SJSA1 (cell line): ENCODE measurements around the gene PFKFB2. TPM values are rescaled to one million over a fixed set of nuclear protein-coding genes. Genes with fewer than 3 reads are reported as not detected.
A peak's percentile ranks its signal among the peaks of the same experiment; 100 is the strongest.

Source experiments
- DNase-seq, 2 experiments: peaks; one replicate each; pipeline ENCODE4 v3.0.0-alpha.2; 2015 to 2020; ENCODE audit warnings: low spot score in 2 of 2, low read depth in 1 of 2
- H3K27ac ChIP-seq: fragments of 250-450 bp; sonication (Bioruptor Pico); 2 replicates; pipeline ENCODE4 v1.5.1; 2020; ENCODE audit warnings: mild to moderate bottlenecking, moderate library complexity
- H3K27me3 ChIP-seq: fragments of 250-450 bp; sonication (Bioruptor Pico); replicated peaks from 2 replicates; pipeline ENCODE4 v1.5.1; 2020; ENCODE audit warnings: mild to moderate bottlenecking, moderate library complexity
- H3K36me3 ChIP-seq: fragments of 250-450 bp; sonication (Bioruptor Pico); 2 replicates; pipeline ENCODE4 v1.5.1; 2020; ENCODE audit warnings: mild to moderate bottlenecking
- H3K4me1 ChIP-seq: fragments of 250-450 bp; sonication (Bioruptor Pico); replicated peaks from 2 replicates; pipeline ENCODE4 v1.6.1; 2021; ENCODE audit warnings: mild to moderate bottlenecking
- H3K4me3 ChIP-seq: fragments of 250-450 bp; sonication (Bioruptor Pico); 2 replicates; pipeline ENCODE4 v1.5.1; 2020; ENCODE audit warnings: mild to moderate bottlenecking
- H3K9me3 ChIP-seq: fragments of 250-450 bp; sonication (Bioruptor Pico); replicated peaks from 2 replicates; pipeline ENCODE4 v1.5.1; 2020; ENCODE audit warnings: mild to moderate bottlenecking
- total RNA-seq: library from RNA; depleted of rRNA; stranded (reverse); fragments of >200 nt; shearing (Covaris generic); gene quantifications from 2 replicates; pipeline ENCODE4 v1.2.3, GENCODE V29; 2014

The PFKFB2 gene
- total RNA-seq, 1 experiment from 2014 or later: 3.8 TPM

GRCh38 chr1:207027206-207027777 is 25.8 kb upstream of the PFKFB2 start:
- peak; percentile 60 to 64 for DNase-seq
- H3K27me3 ChIP-seq: no peaks in the 10 kb centered on the region
- peaks cover 42% of the 10 kb centered on the region for H3K4me1 ChIP-seq
- H3K27ac ChIP-seq: peak overlapping the region; percentile 24; the same call in 1 of the 2 replicates
- H3K36me3 ChIP-seq: no peaks in the 10 kb centered on the region
- H3K9me3 ChIP-seq: no peaks in the 10 kb centered on the region
- no peak overlapping the region for H3K4me3 ChIP-seq

- no peaks in the 10 kb centered on the region; the same call in 1 of the 2 replicates for H3K27me3 ChIP-seq
- no peak for DNase-seq
Observed at GRCh38 chr1:207027921-207028320, 25.2 kb upstream of the PFKFB2 start.

DNA sequence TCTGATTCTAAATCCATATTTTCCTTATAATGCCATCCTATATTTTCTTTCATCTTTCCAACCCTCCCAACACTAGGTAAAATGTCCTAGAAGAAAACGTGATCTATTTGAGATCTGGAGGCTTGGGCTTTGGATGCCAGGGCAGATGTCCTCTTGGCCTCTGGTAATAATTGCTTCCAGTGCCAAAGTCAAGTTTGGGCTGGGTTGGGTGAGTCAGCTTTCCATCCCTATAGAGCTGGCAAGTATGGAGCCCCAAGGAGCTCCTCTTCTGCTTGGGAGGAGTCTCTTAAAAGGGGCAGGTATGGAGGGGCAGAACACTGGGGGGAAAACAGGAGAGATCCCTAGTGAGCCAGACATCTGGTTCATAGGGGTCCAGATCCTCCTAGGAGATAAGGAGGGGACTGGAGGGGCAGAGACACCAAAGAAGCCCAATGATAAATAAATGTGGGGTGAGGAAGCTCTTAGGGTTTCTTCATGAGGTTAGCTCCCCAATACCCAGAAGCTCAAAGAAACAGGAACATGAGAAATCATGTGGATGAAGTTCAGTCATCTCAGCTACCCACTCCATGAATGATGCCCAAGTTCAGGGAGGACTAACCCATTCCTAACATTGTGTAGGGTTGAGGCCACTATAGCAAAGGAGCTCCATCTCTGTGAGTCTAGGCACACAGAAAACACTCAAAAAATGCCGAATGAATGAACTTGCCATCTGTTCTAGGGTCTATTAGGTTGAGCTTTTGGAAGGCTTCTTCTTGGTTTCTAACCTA is 24.0 kb upstream of the PFKFB2 start:
- H3K4me3 ChIP-seq: no peak overlapping the region
- H3K4me1 ChIP-seq: peaks cover 42% of the 10 kb centered on the region
- DNase-seq: no peak
- H3K27ac ChIP-seq: no peak overlapping the region
- H3K9me3 ChIP-seq: no peaks in the 10 kb centered on the region
- H3K27me3 ChIP-seq: no peaks in the 10 kb centered on the region; the same call in 1 of the 2 replicates
- no peaks in the 10 kb centered on the region for H3K36me3 ChIP-seq

More at GRCh38 chr1:207027921-207028320, 25.2 kb upstream of the PFKFB2 start:
- Histone ChIP-seq H3K4me1 (peaks cover 42% of the 10 kb centered on the region), H3K4me3 (no peak overlapping the region), H3K9me3 (no peaks in the 10 kb centered on the region), H3K27ac (no peak overlapping the region), H3K36me3 (no peaks in the 10 kb centered on the region)

DNA sequence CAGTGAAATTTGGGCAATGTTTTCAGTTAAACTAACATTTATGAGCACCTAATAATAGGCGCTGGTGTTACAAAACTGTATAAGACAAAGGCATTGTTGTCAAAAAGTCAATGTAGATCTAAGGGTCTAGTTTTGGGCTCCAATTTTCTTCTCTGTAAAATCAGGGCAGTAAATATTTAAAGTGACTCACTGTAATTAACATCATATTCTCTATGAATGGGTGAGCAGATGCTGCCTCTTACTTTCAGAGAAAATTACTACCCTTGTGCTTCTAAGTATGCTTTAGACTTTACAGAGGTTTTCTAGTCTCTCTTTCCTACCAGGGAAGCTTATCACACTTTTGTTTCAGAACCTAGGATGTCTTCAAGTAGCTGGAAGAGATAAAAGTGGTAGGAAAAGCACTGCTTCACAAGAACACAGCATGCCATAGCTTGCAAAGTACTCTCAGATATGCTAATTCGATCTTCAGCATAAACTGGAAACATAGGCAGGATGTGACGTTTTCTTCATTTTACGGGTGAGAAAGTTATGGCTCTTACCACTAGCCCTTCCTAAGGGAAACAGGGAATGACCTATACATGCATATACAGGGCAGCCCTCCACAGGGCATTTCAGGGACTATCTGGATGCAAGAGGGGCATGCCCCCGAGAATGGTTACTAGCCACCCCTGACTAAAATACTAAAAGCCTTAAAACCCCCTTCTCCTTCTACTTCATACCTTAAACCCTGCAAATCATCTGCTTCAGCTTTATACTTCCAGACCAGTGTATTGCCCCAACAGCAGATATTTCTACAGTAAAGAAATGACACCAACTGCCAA is 23.2 kb upstream of the PFKFB2 start:
- DNase-seq: no peak

DNA sequence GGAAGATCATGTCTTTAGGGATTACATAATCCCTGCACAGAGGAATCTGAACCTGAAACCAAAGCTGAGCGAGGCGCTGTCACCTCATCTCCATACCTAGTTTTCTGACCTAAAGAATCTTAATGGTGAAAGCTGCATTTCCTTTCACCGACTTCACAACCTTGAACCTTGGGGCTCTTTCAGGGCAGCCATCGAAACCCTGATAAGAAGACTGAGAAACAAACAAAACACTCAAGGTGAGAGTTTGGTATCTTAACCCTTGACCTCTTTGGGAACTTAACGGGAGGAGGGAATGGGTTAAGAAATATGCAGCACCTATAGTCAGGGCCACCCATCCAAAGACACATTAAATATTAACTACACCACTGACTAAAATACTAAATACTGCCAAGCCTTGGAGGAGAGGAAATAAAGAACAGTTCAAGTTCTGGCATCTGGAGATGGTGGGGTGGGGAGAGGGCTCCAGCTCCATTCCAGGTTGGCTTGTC is 22.5 kb upstream of the PFKFB2 start:
- no peak for DNase-seq
- H3K4me3 ChIP-seq: no peak overlapping the region
- H3K9me3 ChIP-seq: no peaks in the 10 kb centered on the region
- peaks cover 39% of the 10 kb centered on the region for H3K4me1 ChIP-seq
- H3K27me3 ChIP-seq: no peaks in the 10 kb centered on the region; the same call in 1 of the 2 replicates
- no peak overlapping the region for H3K27ac ChIP-seq
- H3K36me3 ChIP-seq: no peaks in the 10 kb centered on the region

More for the DNA sequence above, 23.2 kb upstream of the PFKFB2 start:
- no peak overlapping the region for H3K27ac ChIP-seq
- H3K4me1 ChIP-seq: peaks cover 40% of the 10 kb centered on the region
- H3K4me3 ChIP-seq: no peak overlapping the region
- H3K9me3 ChIP-seq: no peaks in the 10 kb centered on the region
- no peaks in the 10 kb centered on the region for H3K36me3 ChIP-seq
- H3K27me3 ChIP-seq: no peaks in the 10 kb centered on the region; the same call in 1 of the 2 replicates

GRCh38 chr1:207031016-207031415 is 22.1 kb upstream of the PFKFB2 start:
- H3K27me3 ChIP-seq: no peaks in the 10 kb centered on the region; the same call in 1 of the 2 replicates
- no peak for DNase-seq
- H3K4me3 ChIP-seq: no peak overlapping the region
- no peaks in the 10 kb centered on the region for H3K36me3 ChIP-seq
- H3K9me3 ChIP-seq: no peaks in the 10 kb centered on the region
- H3K4me1 ChIP-seq: peaks cover 35% of the 10 kb centered on the region
- no peak overlapping the region for H3K27ac ChIP-seq

DNA sequence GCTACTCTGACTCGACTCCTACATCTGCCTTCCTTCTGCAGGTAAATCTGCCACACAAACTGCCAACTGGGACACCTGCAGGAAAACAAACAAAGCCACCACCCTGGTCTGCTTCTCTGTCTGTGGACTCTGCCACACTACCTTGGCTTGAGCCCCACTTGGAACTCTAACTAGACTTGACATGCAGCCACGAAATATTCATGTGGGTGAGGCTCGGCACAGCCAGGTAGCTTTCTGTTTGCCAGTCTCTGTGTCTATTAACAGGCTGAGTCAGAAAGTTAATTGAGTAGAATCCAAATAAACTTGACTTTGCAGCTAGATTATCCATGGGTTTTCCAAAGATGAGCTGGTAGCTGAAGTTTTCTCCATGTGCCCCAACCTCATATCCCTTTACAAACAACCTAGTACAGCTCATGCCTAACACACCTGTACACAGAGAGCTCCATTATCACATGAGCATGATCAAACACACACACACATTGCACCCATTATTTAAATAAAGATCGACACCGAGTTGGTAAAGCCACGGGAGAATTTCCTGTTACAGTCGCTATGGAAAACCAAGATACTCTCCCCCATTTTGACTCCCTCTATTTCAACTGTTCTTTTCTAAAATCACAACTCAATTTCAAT is 21.3 kb upstream of the PFKFB2 start:
- no peaks in the 10 kb centered on the region; the same call in 1 of the 2 replicates for H3K27me3 ChIP-seq
- H3K27ac ChIP-seq: no peak overlapping the region
- peaks cover 32% of the 10 kb centered on the region for H3K4me1 ChIP-seq
- no peak overlapping the region for H3K4me3 ChIP-seq
- no peaks in the 10 kb centered on the region for H3K36me3 ChIP-seq
- H3K9me3 ChIP-seq: no peaks in the 10 kb centered on the region
- DNase-seq: no peak

DNA sequence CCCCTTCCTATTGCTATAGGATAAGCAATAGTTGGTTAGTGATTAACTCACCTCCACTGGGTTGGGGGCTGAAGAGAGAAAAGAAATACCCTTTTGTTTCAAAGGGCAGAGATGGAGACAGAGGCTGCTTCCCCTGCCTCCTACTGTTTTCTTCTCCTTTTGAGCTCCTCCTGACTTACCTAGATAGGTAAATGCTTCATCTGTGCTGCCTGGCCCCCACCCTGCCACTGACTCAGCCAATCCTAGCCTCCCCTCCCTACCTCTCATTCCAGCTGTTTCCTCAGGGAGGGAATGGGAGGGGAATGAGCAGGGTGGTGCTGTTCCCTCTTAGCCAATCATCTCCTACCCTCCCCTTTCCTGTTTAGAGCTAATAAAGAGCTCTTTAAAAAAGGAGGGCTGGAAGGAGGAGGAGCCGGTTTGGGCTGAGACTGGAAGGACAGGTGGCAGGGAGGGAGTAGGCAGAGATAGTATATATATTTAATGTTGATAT is 20.5 kb upstream of the PFKFB2 start, which contains the start of gene C1orf116:
C1orf116 (minus strand) TSS at position 229 of the 490 bp plus-strand sequence. CDS start 5,158 bp downstream, outside the sequence.
- Histone ChIP-seq H3K36me3 (no peaks in the 10 kb centered on the region), H3K4me3 (no peak within 1 kb of the TSS), H3K27me3 (no peaks in the 10 kb centered on the region; the same call in 1 of the 2 replicates), H3K9me3 (no peaks in the 10 kb centered on the region), H3K4me1 (peaks cover 24% of the 10 kb centered on the region), H3K27ac (no peak within 1 kb of the TSS)
- no peak for DNase-seq

DNA sequence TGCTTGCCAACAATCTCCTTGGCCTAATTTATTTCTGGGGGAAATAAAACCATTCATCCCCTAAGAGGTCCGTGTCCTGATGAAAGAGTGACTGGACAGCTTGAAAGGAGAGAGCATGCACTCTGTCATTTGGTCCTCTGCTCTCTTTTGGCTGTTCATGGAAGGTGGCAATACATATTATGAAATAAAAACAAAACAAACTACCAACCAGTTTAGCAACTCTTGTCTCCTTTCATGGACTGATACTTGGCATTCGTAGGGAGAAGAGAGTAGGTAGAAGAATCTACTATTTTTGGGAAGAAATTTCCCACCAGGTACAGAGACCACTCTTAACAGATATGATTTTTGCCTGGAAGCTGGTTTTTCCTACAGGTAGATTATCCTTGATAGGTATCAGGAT is 19.8 kb upstream of the PFKFB2 start:
- no peak for DNase-seq
- H3K36me3 ChIP-seq: no peaks in the 10 kb centered on the region
- no peak overlapping the region for H3K27ac ChIP-seq

GRCh38 chr1:207034208-207034607 is 18.9 kb upstream of the PFKFB2 start:
- Histone ChIP-seq H3K36me3 (no peaks in the 10 kb centered on the region), H3K4me3 (no peak overlapping the region), H3K27me3 (no peaks in the 10 kb centered on the region; the same call in 1 of the 2 replicates), H3K9me3 (no peaks in the 10 kb centered on the region), H3K4me1 (peaks cover 21% of the 10 kb centered on the region), H3K27ac (no peak overlapping the region)
- no peak for DNase-seq

More for the DNA sequence above, 19.8 kb upstream of the PFKFB2 start:
- Histone ChIP-seq H3K4me3 (no peak overlapping the region), H3K4me1 (peaks cover 21% of the 10 kb centered on the region), H3K27me3 (no peaks in the 10 kb centered on the region; the same call in 1 of the 2 replicates), H3K9me3 (no peaks in the 10 kb centered on the region)

GRCh38 chr1:207034998-207035397 is 18.1 kb upstream of the PFKFB2 start:
- H3K36me3 ChIP-seq: no peaks in the 10 kb centered on the region
- H3K27me3 ChIP-seq: no peaks in the 10 kb centered on the region; the same call in 1 of the 2 replicates
- peaks cover 19% of the 10 kb centered on the region for H3K4me1 ChIP-seq
- no peaks in the 10 kb centered on the region for H3K9me3 ChIP-seq
- H3K4me3 ChIP-seq: no peak overlapping the region
- H3K27ac ChIP-seq: no peak overlapping the region
- peak in 1 of 2 experiments; percentile 29 for DNase-seq

GRCh38 chr1:207035877-207036551 is 17.1 kb upstream of the PFKFB2 start:
- Histone ChIP-seq H3K4me3 (no peak overlapping the region), H3K27ac (no peak overlapping the region)
- DNase-seq: no peak

More at GRCh38 chr1:207035877-207036551, 17.1 kb upstream of the PFKFB2 start:
- Histone ChIP-seq H3K9me3 (no peaks in the 10 kb centered on the region), H3K36me3 (no peaks in the 10 kb centered on the region), H3K27me3 (no peaks in the 10 kb centered on the region; the same call in 1 of the 2 replicates), H3K4me1 (peaks cover 25% of the 10 kb centered on the region)
